Hematopoietic multipotent progenitor cell treated with erythropoietin and hydrocortisone succinate and interleukin-3 and kit ligand, for 17 days (in vitro differentiated cells): ENCODE data around the gene FSHR.

ENCODE experiments used
- DNase-seq: peaks from one replicate; pipeline ENCODE4 v3.0.0-alpha.2; 2015; ENCODE audit warnings: low spot score

FSHR gene

GRCh38 chr2:49111006-49111405 is 43.3 kb downstream of the FSHR start:
- no peak for DNase-seq

GRCh38 chr2:49110571-49110970 is 43.7 kb downstream of the FSHR start:
- DNase-seq, result no peak

GRCh38 chr2:49108851-49109250 is 45.5 kb downstream of the FSHR start:
- no peak for DNase-seq

GRCh38 chr2:49108436-49108835 is 45.9 kb downstream of the FSHR start:
- no peak for DNase-seq

GRCh38 chr2:49105506-49105905 is 48.8 kb downstream of the FSHR start:
- DNase-seq, result no peak

GRCh38 chr2:49102146-49102545 is 52.2 kb downstream of the FSHR start:
- DNase-seq, result no peak

- no peak for DNase-seq
Measured at GRCh38 chr2:49080681-49081080, 73.6 kb downstream of the FSHR start.

- DNase-seq, result no peak
Measured at GRCh38 chr2:49070716-49071115, 83.6 kb downstream of the FSHR start.

- DNase-seq, result no peak
Measured at GRCh38 chr2:49069829-49070228, 84.5 kb downstream of the FSHR start.

- no peak for DNase-seq
Measured at GRCh38 chr2:49068613-49069012, 85.7 kb downstream of the FSHR start.

- no peak for DNase-seq
Measured at GRCh38 chr2:49067971-49068370, 86.3 kb downstream of the FSHR start.

- no peak for DNase-seq
Measured at GRCh38 chr2:49053156-49053555, 101.2 kb downstream of the FSHR start.

- DNase-seq, result no peak
Measured at GRCh38 chr2:49050265-49050664, 104.0 kb downstream of the FSHR start.

GRCh38 chr2:49049161-49049560 is 105.2 kb downstream of the FSHR start:
- no peak for DNase-seq

- no peak for DNase-seq
Measured at GRCh38 chr2:49045083-49045482, 109.2 kb downstream of the FSHR start.

GRCh38 chr2:49044350-49045079 is 109.8 kb downstream of the FSHR start:
- DNase-seq, result no peak

GRCh38 chr2:49043405-49043982 is 110.8 kb downstream of the FSHR start:
- no peak for DNase-seq

- DNase-seq, result no peak
Measured at GRCh38 chr2:49042488-49042887, 111.8 kb downstream of the FSHR start.

GRCh38 chr2:49041061-49041460 is 113.3 kb downstream of the FSHR start:
- no peak for DNase-seq

- DNase-seq, result no peak
Measured at GRCh38 chr2:49037197-49037596, 117.1 kb downstream of the FSHR start.

GRCh38 chr2:49035481-49035880 is 118.8 kb downstream of the FSHR start:
- DNase-seq, result no peak

GRCh38 chr2:49033394-49034185 is 120.7 kb downstream of the FSHR start:
- no peak for DNase-seq

- no peak for DNase-seq
Measured at GRCh38 chr2:49032936-49033335, 121.4 kb downstream of the FSHR start.
